ENCODE results near the gene PEAR1.

PEAR1 gene

GRCh38 chr1:156859523-156860112, 33.9 kb upstream of the PEAR1 start:
- DNase-seq, result peak in 1 of 5 donors; percentile 10

GRCh38 chr1:156860113-156860627, 33.3 kb upstream of the PEAR1 start:
- DNase-seq, result peak in 3 of 5 donors; percentile 31 to 61 (median 40)

GRCh38 chr1:156860628-156861423, 32.7 kb upstream of the PEAR1 start, which contains the start of gene NTRK1:
Gene NTRK1 (plus strand): TSS chr1:156860865. CDS start chr1:156860935, 70 bp downstream.
- peak; percentile 31 to 55 (median 38) for DNase-seq

- DNase-seq, result no peak
These were observed 30.9 kb upstream of the PEAR1 start for GRCh38 chr1:156862584-156862983.

- peak in 1 of 5 donors; percentile 55 for DNase-seq
These were observed 30.4 kb upstream of the PEAR1 start for GRCh38 chr1:156862997-156863599.

- no peak for DNase-seq
These were observed 29.9 kb upstream of the PEAR1 start for GRCh38 chr1:156863631-156864030.

- no peak for DNase-seq
These were observed 28.7 kb upstream of the PEAR1 start for GRCh38 chr1:156864796-156865195.

- DNase-seq, result no peak
These were observed 28.3 kb upstream of the PEAR1 start for GRCh38 chr1:156865258-156865657.

- no peak for DNase-seq
These were observed 27.7 kb upstream of the PEAR1 start for GRCh38 chr1:156865865-156866248.

- no peak for DNase-seq
These were observed 27.1 kb upstream of the PEAR1 start for GRCh38 chr1:156866249-156866909.

- no peak for DNase-seq
These were observed 25.2 kb upstream of the PEAR1 start for GRCh38 chr1:156868341-156868740.

GRCh38 chr1:156869455-156869854, 24.1 kb upstream of the PEAR1 start:
- DNase-seq, result no peak

GRCh38 chr1:156873659-156874058, 19.9 kb upstream of the PEAR1 start:
- DNase-seq, result no peak

GRCh38 chr1:156874142-156874541, 19.4 kb upstream of the PEAR1 start:
- no peak for DNase-seq

GRCh38 chr1:156874572-156875340, 18.8 kb upstream of the PEAR1 start:
- no peak for DNase-seq

GRCh38 chr1:156875341-156875615, 18.2 kb upstream of the PEAR1 start:
- DNase-seq, result no peak

- no peak for DNase-seq
These were observed 17.2 kb upstream of the PEAR1 start for GRCh38 chr1:156876281-156876680.

- no peak for DNase-seq
These were observed 15.9 kb upstream of the PEAR1 start for GRCh38 chr1:156877433-156878170.

GRCh38 chr1:156879876-156880275, 13.6 kb upstream of the PEAR1 start:
- no peak for DNase-seq

GRCh38 chr1:156880473-156880872, 13.0 kb upstream of the PEAR1 start:
- DNase-seq, result no peak

- DNase-seq, result no peak
These were observed 12.4 kb upstream of the PEAR1 start for GRCh38 chr1:156881101-156881500.

- DNase-seq, result no peak
These were observed 11.9 kb upstream of the PEAR1 start for GRCh38 chr1:156881663-156882062.
